Trophoblast cell (in vitro differentiated cells and primary cell): ENCODE results near the gene CDH5.

Experiments
- DNase-seq, 2 donors: peaks; one replicate each; pipeline ENCODE4 v3.0.0-alpha.2; 2016
- H2AFZ ChIP-seq: 2 replicates; pipeline ENCODE4 v1.6.1; 2013; ENCODE audit warnings: low read length, moderate library complexity, mild to moderate bottlenecking; ENCODE audit not compliant: insufficient read depth, poor library complexity
- H2AK5ac ChIP-seq: 2 replicates; pipeline ENCODE4 v1.6.1; 2013; ENCODE audit warnings: mild to moderate bottlenecking, low read length
- H2BK120ac ChIP-seq: 2 replicates; pipeline ENCODE4 v1.6.1; 2013; ENCODE audit warnings: low read length, mild to moderate bottlenecking, moderate library complexity; ENCODE audit not compliant: insufficient read depth, poor library complexity
- H2BK12ac ChIP-seq: 2 replicates; pipeline ENCODE4 v1.6.1; 2013; ENCODE audit warnings: mild to moderate bottlenecking, low read length, moderate library complexity
- H2BK5ac ChIP-seq: 2 replicates; pipeline ENCODE4 v1.6.1; 2013; ENCODE audit warnings: low read length, low read depth, moderate library complexity, mild to moderate bottlenecking; ENCODE audit not compliant: poor library complexity
- H3K14ac ChIP-seq: 2 replicates; pipeline ENCODE4 v1.6.1; 2013; ENCODE audit warnings: mild to moderate bottlenecking, low read length
- H3K18ac ChIP-seq: 2 replicates; pipeline ENCODE4 v1.6.1; 2013; ENCODE audit warnings: mild to moderate bottlenecking, low read length
- H3K23ac ChIP-seq: 2 replicates; pipeline ENCODE4 v1.6.1; 2013; ENCODE audit warnings: low read length
- H3K27ac ChIP-seq: 2 replicates; pipeline ENCODE4 v1.5.1; 2013; ENCODE audit warnings: low read depth, mild to moderate bottlenecking, inconsistent platforms, low read length, moderate library complexity
- H3K27me3 ChIP-seq: 2 replicates; pipeline ENCODE4 v1.6.1; 2013; ENCODE audit warnings: inconsistent platforms, mild to moderate bottlenecking, low read length, moderate library complexity; ENCODE audit not compliant: insufficient read depth
- H3K36me3 ChIP-seq, 2 experiments: 1 replicate in 1 of 2; 2 replicates in 1 of 2; pipeline ENCODE4 v1.6.1; 2013; ENCODE audit warnings: low read length in 2 of 2, mild to moderate bottlenecking in 2 of 2, moderate library complexity in 1 of 2; ENCODE audit not compliant: insufficient read depth in 2 of 2, control insufficient read depth in 1 of 2
- H3K4ac ChIP-seq: 2 replicates; pipeline ENCODE4 v1.6.1; 2013; ENCODE audit warnings: low read depth, mild to moderate bottlenecking, low read length, moderate library complexity
- H3K4me1 ChIP-seq, 2 experiments: 1 replicate in 1 of 2; 2 replicates in 1 of 2; pipeline ENCODE4 v1.6.1; 2013; ENCODE audit warnings: low read length in 2 of 2, mild to moderate bottlenecking in 2 of 2, moderate library complexity in 1 of 2; ENCODE audit not compliant: insufficient read depth in 2 of 2, control insufficient read depth in 1 of 2
- H3K4me2 ChIP-seq: 2 replicates; pipeline ENCODE4 v1.6.1; 2013; ENCODE audit warnings: inconsistent platforms, mild to moderate bottlenecking, low read length, moderate library complexity
- H3K4me3 ChIP-seq: 2 replicates; pipeline ENCODE4 v1.5.1; 2013; ENCODE audit warnings: mild to moderate bottlenecking, low read depth, low read length, inconsistent platforms
- H3K79me1 ChIP-seq: one replicate; pipeline ENCODE4 v1.6.1; 2013; ENCODE audit warnings: low read length
- H3K79me2 ChIP-seq: 2 replicates; pipeline ENCODE4 v1.6.1; 2013; ENCODE audit warnings: low read length, mild to moderate bottlenecking; ENCODE audit not compliant: control insufficient read depth, insufficient read depth, poor library complexity
- H3K9ac ChIP-seq: 2 replicates; pipeline ENCODE4 v1.6.1; 2013; ENCODE audit warnings: mild to moderate bottlenecking, low read length
- H3K9me3 ChIP-seq: 2 replicates; pipeline ENCODE4 v1.6.1; 2013; ENCODE audit warnings: low read depth, mild to moderate bottlenecking, control low read depth, inconsistent platforms, low read length; ENCODE audit not compliant: insufficient read depth
- H4K12ac ChIP-seq: 2 replicates; pipeline ENCODE4 v1.6.1; 2013; ENCODE audit warnings: low read depth, mild to moderate bottlenecking, low read length, moderate library complexity
- H4K8ac ChIP-seq: 2 replicates; pipeline ENCODE4 v1.6.1; 2013; ENCODE audit warnings: low read depth, mild to moderate bottlenecking, low read length, moderate library complexity
- H4K91ac ChIP-seq: one replicate; pipeline ENCODE4 v1.6.1; 2013; ENCODE audit warnings: low read depth, mild to moderate bottlenecking, low read length, moderate library complexity
- WGBS: extraction: QIAGEN DNeasy Blood & Tissue Kit; methylation state at CpG from one replicate; pipeline ENCODE4 v1.1.7; 2013; ENCODE audit warnings: missing lambda C conversion rate; ENCODE audit not compliant: insufficient read length, insufficient coverage; ENCODE audit errors: extremely low coverage; 5-methylcytosine and 5-hydroxymethylcytosine counted together

CDH5 gene

DNA sequence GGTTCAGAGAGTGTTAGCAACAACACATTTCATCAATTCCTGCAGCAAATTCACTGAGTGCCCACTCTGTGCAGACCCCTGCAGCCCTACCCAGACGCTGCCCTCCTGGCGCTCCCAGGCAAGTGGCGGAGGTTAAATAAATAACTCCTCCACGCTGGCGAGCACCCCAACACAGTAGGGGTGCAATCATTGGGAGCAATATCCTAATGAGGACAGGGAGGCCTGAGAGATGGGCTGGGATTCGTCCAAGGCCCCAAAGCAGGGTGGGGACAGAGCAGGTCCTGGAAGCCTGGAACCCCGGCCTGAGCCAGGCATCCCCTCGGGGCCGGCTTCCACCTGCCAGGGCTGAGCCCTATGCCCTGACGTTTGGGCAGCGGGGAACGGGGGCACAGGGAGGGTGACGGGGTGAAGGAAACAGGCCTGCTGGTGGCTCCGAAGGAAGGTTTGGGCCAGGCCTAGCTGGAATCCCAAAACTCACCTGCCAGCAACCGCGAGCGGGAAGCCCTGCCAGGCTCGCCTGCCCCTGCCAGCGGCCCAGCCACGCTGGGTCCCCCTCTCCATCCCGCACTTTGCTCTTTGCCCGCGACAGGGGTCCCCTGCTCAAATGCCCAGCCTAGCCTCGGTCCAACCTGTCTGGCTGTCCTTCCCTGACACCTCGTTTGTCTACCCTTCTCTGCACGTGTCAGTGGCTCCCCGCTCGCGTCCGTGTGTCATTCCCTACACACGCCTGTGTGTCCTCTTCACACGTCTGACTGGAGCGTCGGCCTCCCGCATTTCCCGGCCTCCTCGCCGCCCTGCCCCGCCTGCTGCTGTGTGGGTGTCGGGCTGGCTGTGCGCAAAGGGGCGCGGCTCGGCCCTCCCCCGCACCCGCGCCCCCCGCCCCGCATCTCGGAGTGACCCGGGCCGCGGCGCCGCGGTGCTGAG, 59.9 kb downstream of the CDH5 start:
- WGBS = no CpG with 5 or more reads among the region's 56 CpGs
- DNase-seq = peak; percentile 41 to 52
- Histone ChIP-seq H3K4me1 (peaks cover 5 to 10% of the 10 kb centered on the region in 2 experiments), H3K36me3 (no peaks in the 10 kb centered on the region), H4K12ac (no peak overlapping the region), H3K23ac (peak overlapping the region; percentile 80), H2BK12ac (no peak overlapping the region), H3K4ac (no peak overlapping the region), H3K27me3 (peaks cover 51% of the 10 kb centered on the region), H2AK5ac (no peak overlapping the region), H2BK120ac (no peak overlapping the region), H3K27ac (no peak overlapping the region), H3K9me3 (peaks cover 9% of the 10 kb centered on the region), H3K18ac (no peak overlapping the region), H4K8ac (no peak overlapping the region), H2AFZ (no peak overlapping the region), H3K79me2 (no peaks in the 10 kb centered on the region), H3K79me1 (no peaks in the 10 kb centered on the region), H3K14ac (no peak overlapping the region), H3K9ac (no peak overlapping the region), H3K4me2 (peak overlapping the region; percentile 74), H2BK5ac (no peak overlapping the region), H4K91ac (no peak overlapping the region), H3K4me3 (peak overlapping the region; percentile 1)

DNA sequence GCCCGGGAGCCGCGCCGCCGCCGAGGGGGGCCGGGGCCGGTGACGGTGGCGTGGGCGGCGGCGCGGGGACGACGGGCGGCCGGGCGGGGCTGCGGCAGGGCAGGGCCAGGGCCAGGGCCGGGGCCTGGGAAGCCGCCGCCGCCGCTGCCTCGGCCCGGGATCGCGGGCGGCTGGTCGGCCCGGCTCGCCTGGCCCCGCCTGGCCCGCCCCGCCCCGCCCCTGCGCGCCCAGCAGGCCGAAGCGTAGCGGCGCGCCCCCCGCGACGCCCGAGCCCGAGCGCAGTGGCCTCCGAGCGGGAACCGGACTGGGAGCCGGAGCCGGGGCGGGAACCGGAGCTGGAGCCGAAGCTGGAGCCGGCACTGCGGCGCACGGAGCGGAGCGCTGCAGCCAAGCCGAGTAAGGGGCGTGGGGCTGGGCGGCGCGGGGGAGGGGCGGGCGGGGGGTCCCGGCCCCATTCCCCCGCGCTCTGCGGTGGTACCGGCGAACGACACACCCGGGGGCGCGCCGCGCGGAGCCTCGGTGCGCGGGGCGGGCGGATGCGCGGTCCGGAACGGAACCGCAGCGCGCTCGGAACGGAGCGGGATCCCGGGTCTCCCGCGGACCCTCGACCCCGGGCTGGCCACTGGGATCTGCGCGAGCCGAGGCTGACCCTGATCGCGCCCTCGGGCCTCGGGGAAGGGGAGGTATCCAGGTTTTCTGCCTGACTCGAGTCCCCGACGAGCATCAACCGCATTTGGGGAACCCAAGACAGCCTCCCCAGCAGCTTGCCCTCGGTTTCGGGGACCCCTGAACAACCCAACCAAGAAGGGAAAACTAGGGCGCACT, 60.8 kb downstream of the CDH5 start, which contains the start of gene BEAN1:
Gene BEAN1 (plus strand): TSS at position 260 of the 825 bp plus-strand sequence. CDS start 10,382 bp downstream, outside the sequence.
- Histone ChIP-seq H3K27me3 (peaks cover 51% of the 10 kb centered on the region), H4K8ac (no peak within 1 kb of the TSS), H4K91ac (no peak within 1 kb of the TSS), H2AK5ac (no peak within 1 kb of the TSS), H2BK12ac (no peak within 1 kb of the TSS), H3K36me3 (no peaks in the 10 kb centered on the region), H3K18ac (no peak within 1 kb of the TSS), H3K27ac (no peak within 1 kb of the TSS), H3K9me3 (peaks cover 9% of the 10 kb centered on the region), H3K4ac (no peak within 1 kb of the TSS), H4K12ac (no peak within 1 kb of the TSS), H2BK5ac (no peak within 1 kb of the TSS), H3K4me2 (peak within 1 kb of the TSS; percentile 74), H3K79me1 (no peaks in the 10 kb centered on the region), H2BK120ac (no peak within 1 kb of the TSS), H3K23ac (peak within 1 kb of the TSS; percentile 80), H3K4me1 (peaks cover 5 to 10% of the 10 kb centered on the region in 2 experiments), H2AFZ (no peak within 1 kb of the TSS), H3K14ac (no peak within 1 kb of the TSS), H3K79me2 (no peaks in the 10 kb centered on the region), H3K4me3 (peak within 1 kb of the TSS; percentile 64), H3K9ac (no peak within 1 kb of the TSS)
- WGBS = no CpG with 5 or more reads among the region's 118 CpGs
- DNase-seq = peak; percentile 31 to 54

DNA sequence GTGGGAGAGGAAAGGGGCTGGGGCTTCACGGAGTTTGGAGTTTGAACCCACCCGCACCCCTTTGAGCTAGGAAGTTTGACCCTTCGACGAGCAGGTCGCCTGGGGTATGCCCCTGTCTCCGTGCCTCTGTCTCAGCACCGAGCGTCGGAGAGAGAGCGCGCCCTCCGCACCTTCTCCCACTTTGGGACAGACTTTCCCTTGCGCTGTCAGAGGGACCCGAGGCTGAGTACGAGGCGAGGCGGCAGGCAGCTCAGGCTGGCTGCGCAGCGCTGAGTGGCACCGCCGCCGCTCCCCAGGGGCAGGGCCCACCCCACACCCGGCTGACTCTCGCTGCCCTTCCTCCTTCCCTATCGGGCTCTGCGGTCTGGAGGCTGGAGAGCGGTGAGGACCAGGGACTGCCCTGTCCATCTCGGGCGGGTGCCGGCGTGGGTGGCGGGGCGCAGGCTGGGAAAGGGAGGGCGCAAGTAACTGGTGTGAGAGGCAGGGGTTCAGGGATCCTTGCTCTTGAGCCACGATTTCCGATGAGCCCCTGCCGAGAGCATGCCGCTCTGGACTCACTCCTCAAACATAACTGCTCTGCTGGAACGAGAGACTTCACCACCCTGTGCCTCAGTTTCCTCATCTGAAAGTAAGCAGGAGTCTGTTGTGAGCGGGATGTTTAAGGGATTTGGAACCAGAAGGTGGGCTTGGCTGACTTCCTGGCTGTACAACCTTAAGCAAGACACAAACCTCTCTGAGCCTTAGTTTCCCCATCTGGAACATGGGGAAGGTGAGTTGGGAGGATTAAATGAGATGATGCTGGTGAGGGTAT, 61.6 kb downstream of the CDH5 start:
- Histone ChIP-seq H3K4ac (no peak overlapping the region), H3K23ac (no peak overlapping the region), H2AK5ac (no peak overlapping the region), H4K8ac (no peak overlapping the region), H3K36me3 (no peaks in the 10 kb centered on the region), H3K4me2 (peak overlapping the region; percentile 74), H3K27ac (no peak overlapping the region), H3K79me1 (no peaks in the 10 kb centered on the region), H3K9me3 (peaks cover 9% of the 10 kb centered on the region), H3K9ac (no peak overlapping the region), H3K27me3 (peaks cover 51% of the 10 kb centered on the region), H3K4me1 (peaks cover 5 to 9% of the 10 kb centered on the region in 2 experiments), H2BK120ac (no peak overlapping the region), H2AFZ (no peak overlapping the region), H3K14ac (no peak overlapping the region), H4K12ac (no peak overlapping the region), H3K4me3 (no peak overlapping the region), H3K79me2 (no peaks in the 10 kb centered on the region), H2BK12ac (no peak overlapping the region), H4K91ac (no peak overlapping the region), H3K18ac (no peak overlapping the region), H2BK5ac (no peak overlapping the region)
- DNase-seq = peak in 1 of 2 donors; percentile 43
- WGBS = no CpG with 5 or more reads among the region's 40 CpGs
